Activated gamma-delta T cell treated with anti-CD3 and anti-CD28 coated beads, Interleukin-2, amount 50 U/mL, for 16 hours (primary cell): Measurements from ENCODE around the gene VIT.

Experiments used
- DNase-seq: peaks from one replicate; pipeline ENCODE4 v3.0.0-alpha.2; 2020; ENCODE audit warnings: low read depth

The VIT gene

DNA sequence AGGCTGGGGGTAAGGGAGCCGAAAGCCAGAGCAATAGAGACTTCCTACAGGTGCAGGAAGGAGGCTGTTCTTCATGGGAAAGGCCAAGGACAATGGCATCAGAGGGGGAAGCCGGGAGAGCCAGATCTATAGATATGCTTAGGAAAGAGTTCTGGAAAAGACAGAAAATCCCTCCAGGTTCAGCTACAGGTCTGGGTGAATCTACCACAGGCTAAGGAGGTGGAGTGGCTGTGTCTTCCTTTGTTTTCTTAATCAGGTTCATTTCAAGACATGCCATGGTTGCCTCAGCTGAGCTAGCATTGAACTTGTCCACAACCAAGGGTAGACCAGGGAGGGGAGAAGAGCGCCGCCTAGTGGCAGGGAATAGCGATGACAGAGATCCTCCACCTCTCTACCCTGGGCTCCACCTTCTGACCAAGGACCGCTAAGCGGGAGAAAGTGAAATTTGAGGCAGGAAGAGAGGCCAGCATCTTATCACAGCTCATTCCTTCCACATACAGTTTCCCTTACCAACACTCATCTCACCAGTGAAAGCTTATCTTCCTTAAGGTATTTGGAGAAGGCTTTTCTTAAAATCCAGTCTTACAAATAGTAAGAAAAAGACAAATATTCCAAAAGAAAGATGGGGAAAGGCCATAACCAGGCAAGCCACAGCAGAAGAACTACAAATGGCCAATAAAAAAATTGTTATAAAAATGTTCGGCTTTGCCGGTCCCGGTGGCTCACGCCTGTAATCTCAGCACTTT is 74.2 kb downstream of the VIT start:
- no peak for DNase-seq

DNA sequence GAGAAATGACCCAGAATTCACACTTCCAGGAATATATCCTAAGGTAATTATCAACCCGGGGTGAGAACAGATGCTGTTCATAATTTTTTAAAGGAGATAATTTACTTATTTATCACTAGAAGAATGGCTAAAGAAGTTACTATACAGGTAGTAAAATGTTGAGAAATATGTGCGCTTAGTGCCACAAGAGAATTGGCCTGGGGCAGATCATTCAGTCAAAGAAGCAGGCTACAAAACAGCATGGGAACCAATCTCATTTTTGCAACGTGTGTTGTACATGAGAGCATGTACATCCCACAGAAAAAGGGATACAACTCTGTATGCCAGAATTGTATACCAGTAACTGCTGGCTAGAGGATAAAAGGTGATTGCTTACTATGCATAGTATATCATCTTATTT is 75.2 kb downstream of the VIT start:
- DNase-seq: no peak

DNA sequence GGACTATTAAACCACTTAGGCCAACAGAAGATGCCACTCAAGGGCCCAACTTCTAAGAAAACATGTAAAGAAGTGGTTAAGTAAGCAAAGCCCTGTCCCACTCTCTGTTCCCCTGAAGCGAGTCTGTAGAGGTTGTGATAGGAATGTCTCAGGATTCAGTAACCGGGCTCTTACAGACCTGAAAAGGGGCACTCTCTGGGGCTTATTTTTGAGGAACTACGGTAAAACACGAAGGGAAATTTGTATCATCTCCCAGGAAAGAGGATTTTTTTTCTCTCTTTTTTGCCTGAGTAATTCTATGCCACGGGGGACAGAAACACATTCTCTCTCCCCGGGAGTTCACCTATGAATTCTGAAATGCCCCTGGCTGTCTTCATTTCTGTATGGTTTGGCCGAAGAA is 77.4 kb downstream of the VIT start:
- no peak for DNase-seq

DNA sequence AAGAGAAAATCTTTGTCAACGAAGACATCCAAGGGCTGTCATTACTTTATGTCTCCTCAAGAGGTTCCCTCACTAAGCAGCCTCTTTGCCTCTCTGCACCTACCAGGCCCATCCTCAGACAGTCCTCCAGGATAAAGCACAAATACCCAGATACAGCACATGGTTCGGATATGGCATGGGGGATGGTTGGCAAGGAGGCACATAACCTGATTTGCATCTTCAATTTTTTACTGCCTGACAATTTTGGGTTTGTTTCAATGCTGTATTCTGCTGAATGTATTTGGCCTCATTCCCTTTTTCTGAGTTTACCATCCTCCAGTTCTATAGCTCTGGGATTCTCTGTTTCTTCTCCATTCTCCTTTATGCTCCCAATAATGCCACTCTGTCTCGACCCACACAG is 78.8 kb downstream of the VIT start:
- DNase-seq: no peak

DNA sequence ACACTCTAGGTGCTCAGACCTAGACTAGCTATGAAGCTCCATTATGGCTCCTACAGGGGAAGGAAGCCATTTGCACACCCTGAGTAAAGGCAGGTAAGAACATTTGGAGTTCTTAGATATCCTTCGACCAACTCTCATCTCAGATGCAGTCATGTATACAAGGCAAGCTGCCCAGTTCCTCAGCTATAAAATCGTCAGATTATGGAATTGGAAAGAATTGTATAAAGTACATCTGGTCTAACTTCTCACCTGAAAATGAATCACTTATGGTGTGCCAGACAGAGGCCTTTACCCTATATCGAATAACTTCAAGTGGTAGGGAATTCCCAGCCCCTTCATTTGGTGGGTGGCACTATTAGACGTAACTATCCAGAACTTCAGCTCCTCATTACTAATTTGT is 79.3 kb downstream of the VIT start:
- no peak for DNase-seq

DNA sequence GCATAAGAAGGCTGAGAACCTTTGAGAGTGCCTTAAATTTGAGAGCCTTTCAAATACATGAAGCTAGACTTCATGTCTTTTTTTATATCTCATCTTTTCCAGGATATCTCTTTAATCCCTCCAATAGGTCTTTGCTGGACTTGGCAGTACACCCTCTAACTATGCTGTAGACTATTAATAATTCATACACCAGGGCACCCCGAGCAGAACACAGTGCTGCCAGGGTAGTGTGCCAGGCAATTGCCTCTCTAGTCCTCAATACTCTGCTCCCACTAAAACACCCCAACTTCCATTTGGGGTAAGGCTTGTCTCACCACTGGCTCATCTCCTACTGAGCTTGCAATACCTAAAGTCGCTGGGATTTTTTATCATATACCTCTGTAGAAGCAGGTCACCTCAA is 80.8 kb downstream of the VIT start:
- DNase-seq: no peak

DNA sequence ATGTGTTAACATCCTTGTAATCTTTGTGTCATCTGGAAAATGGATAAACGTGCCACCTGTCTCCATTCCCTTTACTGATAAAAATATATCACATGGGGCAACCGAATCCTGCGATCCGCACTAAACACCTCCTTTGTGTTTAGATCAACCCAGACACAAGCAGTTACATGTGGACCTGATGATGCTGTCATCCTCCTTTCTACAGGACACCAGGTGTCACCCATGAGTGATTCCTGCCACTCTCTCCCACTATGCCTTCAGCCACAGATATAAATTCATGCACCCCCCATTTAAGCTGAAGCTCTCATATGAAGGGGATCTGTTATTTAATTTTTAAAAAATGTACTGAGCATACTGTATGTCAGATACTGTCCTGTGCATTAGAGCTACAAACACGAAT is 81.3 kb downstream of the VIT start:
- DNase-seq: no peak

DNA sequence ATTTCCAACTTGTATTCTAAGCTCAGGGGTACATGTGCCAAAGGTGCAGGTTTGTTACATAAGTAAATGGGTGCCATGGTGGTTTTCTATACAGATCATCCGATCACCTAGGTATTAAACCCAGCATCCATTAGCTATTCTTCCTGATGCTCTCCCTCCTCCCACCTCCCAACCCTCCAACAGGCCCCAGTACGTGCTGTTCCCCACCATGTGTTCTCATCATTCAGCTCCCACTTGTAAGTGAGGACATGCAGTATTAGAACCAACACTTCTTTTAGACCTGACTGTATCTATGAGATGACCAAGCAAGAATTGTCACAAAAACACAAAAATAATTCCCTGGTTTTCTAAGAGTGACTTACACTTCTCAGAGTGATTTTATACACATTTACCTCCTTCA is 83.0 kb downstream of the VIT start:
- no peak for DNase-seq

DNA sequence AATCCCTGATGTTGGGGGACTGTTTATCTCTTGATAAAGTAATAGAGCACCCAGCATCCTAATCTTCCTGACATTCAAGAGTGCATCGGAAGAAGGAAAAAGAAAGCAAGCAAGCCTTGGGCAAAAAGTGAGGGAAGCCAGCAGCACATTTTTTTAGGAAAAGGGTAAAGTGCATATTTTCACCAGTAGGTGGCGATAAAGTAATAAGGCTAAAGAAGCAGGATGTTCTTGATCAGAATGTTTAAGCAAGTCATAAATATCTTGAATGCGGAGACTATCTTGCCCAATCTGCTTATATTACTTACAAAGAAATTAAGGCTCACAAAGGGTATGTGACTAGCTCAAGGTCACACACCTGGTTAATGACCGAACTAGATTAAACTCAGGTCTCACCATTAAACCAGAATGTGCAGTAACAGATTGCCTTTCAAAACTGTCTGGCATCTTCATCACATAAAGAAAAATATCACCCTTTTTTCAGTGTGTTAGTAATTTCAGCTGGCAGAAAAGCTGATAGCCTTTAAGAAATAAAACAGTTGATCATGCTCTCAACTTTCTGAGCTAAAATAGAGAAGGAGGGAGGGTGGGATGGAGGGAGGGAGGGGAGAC is 83.8 kb downstream of the VIT start:
- DNase-seq: no peak

DNA sequence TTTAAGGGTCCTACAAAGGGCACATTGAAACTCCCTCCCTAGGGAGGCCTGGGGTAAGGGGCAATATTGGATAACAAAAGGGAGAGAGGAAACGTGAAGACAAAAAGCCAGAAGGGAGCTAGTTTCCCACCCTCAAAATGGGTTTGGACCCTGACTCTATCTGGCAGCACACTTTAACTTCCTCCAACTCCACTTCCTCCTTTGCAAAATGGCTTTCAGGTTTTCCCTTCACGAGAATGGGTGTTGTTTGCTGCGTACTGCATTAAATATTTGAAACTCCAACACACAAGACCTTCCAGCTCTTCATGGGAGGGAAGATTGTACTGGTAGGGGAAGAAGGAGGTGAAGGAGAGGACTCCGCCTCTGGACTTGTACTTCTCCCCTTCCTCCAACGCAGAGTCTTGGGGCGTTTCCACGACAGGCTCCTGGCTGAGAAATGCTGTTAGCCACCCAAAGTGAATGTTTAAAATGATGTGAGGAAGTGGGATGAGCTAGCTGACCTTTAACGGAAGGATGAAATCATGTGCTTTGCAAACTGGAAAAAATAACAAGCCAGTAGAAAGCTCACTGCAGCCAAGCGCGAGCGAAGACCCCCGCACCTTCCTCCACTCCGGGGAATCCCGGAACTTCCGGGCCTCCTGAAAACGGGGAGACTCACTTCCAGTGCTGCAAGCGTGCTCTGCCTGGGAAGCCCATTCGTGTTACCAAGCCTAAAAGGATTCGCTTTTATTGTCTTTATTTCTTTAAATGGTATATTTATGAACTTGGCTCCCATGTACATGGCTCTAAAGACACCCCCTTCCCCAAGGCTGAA is 85.6 kb downstream of the VIT start:
- no peak for DNase-seq

DNA sequence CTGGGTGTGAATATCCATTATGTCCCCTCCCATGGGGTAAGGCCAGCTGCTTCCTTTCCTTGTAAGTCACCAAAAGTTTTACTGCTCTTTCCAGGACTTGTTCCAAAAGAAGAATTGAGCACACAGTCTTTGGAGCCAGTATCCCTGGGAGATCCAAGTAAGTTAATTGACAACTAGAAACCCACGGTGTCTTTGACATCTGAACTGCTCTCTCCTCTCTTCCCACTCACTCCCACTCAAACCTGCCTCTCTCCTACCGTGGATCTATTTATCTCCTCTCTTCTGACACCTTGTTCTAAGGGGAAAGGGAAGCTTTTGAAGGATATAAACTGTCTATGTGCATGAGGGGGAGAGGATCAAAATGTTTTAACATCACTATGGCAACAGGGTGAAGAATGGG is 86.7 kb downstream of the VIT start:
- no peak for DNase-seq

DNA sequence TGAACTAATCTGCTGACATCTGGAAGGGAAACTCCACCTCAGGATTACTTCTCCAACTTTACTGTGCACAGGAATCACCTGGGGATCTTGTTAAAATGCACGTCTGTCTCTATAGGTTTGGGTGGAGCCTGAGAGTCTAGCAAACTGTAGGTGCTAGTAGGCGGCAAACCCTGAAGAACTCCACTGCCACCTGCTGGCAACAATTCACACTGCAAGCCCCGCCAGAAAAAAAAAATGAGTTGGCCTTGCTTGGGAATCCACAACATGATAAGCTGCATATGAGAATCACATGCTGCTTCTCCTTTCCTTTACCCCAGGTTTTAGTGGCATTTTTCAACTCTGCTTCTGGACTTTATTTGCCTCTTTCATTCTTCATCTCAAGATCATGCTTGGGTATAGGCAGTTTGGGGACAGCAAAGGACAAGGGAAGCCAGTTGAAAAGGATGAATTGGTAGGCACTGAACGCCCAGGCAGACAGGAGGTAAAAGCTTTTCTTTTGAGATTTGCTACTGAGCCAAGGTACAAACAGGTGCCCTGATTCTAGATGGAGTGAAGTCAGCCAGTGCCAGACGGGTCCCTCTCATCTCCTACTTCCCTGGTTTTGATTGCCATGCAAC is 88.8 kb downstream of the VIT start:
- peak; percentile 43 for DNase-seq

DNA sequence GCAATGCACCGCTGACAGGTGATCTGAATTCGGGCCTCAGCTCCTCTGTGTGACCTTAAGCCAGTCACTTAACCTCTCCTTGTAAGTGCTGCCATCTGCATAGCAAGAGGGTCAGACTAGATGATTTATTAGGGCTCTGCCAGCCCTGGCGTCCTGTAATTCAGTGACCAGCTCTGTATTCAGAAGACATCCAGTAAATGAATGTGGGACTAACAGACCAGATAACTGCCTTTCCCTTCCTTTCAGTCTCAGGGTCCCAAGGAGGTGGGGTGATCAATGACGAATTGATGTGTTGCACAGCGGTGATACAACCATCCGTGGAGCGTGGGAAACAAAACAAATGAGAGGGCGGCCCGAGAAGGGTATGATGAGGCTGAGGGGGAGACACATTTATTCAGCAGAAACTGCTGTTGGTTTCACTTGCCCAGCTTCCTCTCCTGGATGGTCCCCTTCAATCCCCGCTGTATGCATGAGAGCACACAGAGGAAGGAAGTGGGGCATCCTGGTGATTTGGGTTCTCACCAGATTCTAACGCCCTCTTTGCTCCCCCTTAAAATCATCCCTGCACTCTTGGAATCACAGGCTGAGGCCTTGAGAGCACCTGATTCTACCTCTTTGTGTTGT is 92.8 kb downstream of the VIT start:
- no peak for DNase-seq

DNA sequence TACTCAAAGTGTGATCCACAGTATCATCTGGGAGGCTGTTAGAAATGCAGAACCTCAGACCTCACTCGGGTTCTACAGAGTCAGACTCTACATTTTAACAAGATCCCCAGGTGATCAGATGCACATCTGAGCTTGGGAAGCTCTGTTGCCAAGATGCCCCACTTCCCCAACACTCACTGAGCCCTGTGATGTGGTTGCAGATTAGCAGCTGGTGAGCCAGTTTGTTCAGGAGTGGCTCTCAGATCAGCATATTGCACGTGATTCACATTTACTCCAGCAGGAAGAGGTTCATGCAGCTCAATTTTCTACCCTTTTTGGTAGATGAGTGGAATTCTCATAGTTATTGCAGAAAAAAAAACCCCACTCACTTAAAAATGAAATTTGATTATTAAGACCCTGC is 96.4 kb downstream of the VIT start:
- DNase-seq: no peak

DNA sequence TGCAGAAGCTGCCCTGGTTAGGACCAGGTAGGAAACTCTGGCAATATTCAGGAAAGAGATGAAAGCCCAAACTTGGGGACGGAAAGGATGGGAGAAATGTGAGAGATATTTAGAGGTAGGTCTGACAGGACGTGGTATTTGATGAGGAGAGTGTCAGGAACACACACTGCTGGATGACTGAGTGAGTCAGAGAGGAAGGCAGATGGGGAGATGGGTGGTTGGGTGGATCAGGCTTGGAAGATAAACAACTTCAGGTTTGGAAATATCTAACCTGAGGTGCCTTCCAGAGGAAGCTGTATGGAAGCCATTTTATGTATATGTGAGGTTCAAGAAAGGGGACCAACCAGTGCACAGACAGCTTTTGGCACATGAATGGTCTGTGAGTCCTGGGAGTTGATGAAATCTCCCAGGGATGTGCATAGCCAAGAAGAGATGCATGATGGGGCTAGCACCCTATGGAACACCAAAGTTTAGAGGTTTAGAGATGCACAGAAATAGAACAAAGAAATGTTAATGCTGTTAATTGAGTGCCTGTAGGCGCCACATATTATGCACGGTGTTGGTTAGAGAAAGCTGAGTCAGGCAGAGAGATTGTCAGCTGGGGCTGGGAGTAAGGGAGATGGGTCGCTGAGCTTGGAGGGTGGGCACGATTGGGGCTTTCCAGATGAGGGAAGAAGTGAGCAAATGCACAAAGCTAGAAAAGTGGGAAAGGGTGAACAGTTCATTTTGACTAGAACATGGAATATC is 101.0 kb downstream of the VIT start:
- no peak for DNase-seq

DNA sequence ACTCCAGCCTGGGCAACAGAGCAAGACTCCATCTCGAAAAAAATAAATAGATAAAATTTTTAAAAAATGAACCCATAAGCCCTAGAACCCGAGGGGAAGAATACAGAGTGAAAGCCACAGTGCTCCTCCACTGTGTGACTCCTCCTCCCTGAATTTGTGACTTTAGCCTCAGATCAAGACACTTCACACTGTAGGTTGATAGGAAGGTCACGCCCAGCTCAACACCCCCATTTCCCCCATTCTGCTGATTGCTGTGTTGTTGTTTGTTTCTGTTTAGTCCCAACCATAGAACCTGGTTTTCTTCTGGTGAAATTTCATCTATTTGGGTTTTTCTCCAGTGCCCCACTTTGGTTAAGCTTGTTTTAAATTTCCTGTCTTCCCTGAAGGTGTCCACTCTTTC is 102.2 kb downstream of the VIT start:
- no peak for DNase-seq

DNA sequence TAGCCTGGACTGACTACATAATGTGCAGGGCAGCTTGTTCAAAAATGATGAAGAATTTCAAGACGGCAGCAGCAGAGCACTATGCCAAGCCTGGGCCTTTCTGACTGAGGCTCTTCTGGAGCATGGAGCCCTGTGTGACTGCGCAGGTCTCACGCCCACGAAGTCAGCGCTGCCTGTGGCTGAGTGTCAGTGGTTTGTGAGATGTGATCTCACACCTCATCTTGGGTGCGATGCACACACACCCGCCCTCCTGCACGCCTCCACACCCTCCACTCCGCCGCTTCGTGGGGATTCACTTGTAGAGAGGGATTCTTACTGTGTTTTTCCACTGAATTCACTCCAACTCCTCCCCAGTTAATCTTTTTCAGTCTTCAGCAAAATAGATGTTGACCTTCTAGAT is 103.9 kb downstream of the VIT start:
- peak; percentile 25 for DNase-seq

DNA sequence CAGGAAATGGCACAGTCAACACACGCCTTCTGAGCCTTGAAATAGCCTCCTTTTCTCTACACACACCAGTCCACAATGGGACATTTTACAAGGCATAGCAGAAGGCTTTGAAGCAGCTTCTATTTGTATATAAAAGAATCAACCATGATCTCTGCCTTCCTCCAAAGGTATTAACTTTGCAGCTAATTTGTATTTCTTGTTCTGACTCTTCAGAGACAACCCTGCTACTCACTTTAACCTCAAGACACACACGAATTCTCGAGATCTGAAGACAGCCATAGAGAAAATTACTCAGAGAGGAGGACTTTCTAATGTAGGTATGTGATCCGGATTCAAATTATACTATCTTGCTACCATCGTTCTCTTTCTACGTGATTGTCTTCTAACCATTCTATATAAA is 104.6 kb downstream of the VIT start:
- no peak for DNase-seq

DNA sequence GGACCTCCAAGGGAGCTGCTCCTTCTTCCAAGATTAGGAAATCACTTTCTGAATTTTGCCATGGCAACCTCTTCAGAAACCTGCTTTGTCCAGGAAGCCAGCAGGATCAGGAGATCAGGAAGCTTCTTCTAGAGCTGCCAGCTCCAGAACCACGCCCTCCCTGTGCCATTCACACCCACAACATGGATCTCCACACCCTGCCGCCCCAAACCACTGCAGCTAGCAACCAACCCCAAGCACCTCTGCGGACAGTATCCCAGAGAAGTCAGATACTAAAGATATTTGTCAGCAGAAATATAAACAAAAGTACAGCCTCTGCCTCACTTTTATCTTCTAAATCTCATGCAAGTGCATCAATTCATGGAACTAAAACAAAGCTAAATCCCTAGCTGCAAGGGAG is 106.4 kb downstream of the VIT start:
- no peak for DNase-seq

DNA sequence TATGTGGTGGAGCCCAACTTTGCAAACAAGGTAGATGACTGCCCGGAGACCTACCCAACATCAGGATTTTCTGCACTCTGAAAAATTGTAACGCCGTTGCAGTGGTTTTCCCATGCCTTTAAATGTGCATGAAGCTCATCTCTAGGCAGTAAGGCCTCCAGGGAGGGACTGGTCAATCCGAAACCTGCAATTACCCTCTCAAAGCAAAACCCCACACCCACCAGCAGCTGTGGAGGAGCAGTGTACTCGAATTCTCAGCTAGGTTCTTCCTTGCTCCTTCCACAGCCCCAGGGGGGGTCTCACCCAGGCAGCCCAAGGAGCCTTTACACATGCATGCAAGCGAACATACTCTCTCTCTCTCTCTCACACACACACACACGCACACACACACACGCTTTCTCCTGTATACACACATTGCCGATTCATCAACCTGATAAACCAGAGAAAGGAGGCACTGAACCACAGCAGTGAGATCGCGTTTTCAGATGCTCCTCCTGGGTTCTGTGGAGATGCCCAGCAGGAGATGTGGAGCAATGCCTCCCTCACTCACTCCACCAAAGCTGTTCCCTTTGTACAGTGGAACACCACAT is 109.2 kb downstream of the VIT start:
- DNase-seq: no peak

DNA sequence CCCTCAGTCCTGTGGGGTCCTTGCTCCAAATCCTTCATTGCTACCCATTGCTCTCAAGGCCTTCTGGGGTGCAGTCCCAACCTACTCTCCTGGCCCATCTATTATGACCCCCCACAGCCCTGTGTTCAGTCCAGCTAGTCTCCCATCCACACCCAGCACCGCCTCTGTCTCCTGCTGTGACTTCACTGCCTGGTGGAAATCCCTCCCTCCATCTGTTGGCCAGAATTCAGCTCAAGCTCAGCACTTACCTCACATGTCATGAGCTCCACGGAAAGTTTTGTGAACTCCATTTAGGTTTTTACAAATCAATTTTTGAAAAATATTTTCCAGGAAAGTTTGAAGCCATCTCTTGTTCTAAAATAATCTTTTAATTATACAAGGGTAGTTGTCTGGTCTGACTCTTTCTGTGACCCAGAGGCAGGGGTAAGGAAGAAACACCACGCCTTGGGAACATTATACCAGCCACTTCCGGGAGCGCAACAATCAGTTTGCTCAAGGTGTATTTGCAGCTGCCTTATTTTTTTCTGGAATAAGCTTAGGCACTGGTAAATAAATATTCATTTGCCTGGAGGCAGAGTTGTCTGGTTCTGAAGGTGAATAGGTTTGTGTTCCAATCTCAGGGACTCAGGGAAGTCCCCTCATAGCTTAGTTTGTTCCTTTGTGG is 110.8 kb downstream of the VIT start:
- DNase-seq: no peak
